NCI-H446 treated with DMSO at 0.1 percent for 48 hours (cell line): Measurements from ENCODE around the gene SVOPL.
"Not testable (repeated sequence)": the region's sequence is repeated elsewhere in the genome, so short reads cannot be mapped to it uniquely, and the experiment has no call there.

ENCODE experiments used
- DNase-seq: peaks from one replicate; lab custom pipeline; 2025; lab: John Stamatoyannopoulos, UW

Gene SVOPL

GRCh38 chr7:138699661-138700060, 1.5 kb downstream of the SVOPL start:
- no peak for DNase-seq

GRCh38 chr7:138698281-138698680, 2.9 kb downstream of the SVOPL start:
- no peak for DNase-seq

- no peak for DNase-seq
These were observed 3.5 kb downstream of the SVOPL start for GRCh38 chr7:138697535-138698182.

DNA sequence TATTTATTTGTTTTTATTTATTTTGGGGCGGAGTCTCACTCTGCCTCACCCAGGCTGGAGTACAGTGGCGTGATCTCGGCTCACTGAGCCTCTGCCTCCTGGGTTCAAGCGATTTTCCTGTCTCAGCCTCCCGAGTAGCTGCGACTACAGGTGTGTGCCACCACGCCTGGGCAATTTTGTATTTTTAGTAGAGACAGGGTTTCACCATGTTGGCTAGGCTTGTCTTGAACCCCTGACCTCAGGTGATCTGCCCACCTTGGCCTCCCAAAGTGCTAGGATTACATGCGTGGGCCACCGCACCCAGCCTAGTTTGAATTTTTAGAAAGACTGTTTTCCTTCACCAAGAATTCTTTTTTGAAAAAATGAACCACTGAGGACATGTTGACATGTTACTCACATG, 5.4 kb downstream of the SVOPL start:
- not testable (repeated sequence) for DNase-seq

DNA sequence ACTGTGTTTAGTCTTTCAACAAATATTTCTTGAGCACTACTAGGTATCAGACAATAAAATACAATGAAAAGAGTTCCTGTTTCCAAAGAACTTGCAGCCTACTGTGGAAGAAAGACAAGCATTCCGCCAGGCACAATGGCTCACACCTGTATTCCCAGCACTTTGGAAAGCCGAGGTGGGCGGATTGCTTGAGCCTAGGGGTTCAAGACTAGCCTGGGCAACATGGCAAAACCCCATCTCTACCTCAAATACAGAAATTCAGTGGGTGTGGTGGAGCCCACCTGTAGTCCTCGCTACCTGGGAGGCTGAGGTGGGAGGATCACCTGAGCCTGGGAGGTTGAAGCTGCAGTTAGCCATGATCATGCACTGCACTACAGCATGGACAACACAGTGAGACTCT, 6.1 kb downstream of the SVOPL start:
- no peak for DNase-seq

- no peak for DNase-seq
These were observed 10.0 kb downstream of the SVOPL start for GRCh38 chr7:138691178-138691577.

- no peak for DNase-seq
These were observed 10.7 kb downstream of the SVOPL start for GRCh38 chr7:138690495-138690894.

GRCh38 chr7:138688037-138688436, 13.1 kb downstream of the SVOPL start:
- not testable (repeated sequence) for DNase-seq

DNA sequence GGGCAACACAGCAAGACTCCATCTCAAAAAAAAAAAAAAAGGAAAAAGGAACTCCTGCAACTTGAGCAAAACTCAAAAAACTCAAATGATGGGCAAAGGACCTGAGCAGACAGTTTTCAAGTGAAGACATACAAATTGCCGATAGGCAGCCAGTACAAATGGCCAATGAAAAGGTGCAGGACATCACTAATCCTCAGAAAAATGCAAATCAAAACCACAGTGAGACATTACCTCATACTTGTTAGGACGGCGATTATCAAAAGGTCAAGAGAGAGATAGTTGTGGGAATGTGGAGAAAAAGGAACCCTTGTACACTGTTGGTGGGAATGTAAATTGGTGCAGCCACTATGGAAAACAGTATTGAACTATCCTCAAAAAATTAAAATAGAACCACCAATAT, 16.8 kb downstream of the SVOPL start:
- no peak for DNase-seq

DNA sequence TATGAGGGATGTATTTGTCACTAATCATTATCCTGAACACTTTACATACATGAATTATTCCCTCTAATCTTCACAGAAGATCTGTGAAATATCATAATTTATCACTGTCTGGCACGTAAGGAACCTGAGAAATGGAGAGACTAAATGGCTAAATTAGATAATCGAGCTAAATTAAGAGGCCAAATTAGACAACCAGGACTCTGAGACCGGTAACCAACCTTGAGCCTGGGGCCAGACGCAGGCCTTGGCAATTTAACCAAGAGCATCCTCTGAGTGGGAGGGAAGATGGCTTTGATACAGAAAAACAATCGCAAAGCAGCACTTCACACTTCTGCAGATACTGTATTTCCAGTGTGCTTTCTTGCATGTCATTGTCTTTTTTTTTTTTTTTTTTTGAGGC, 21.4 kb downstream of the SVOPL start:
- no peak for DNase-seq

DNA sequence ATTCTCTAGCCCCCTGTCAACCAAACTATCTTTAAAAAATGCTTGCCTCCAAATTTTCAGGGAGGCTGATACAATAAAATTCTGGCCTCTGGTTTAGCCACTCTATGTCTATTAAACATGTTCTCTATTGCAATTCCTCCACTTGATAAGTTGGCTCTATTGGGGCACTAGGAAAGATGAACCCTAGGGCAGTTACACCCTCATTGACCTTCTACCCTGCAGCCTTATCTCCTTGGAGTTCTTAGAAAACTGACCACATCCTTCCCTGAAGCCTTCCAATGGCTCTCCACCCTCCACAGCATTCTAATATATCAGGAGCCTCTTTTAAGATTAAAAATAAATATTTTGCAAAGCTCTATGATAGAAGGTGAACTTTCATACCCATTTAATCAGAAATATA, 30.6 kb downstream of the SVOPL start:
- no peak for DNase-seq

DNA sequence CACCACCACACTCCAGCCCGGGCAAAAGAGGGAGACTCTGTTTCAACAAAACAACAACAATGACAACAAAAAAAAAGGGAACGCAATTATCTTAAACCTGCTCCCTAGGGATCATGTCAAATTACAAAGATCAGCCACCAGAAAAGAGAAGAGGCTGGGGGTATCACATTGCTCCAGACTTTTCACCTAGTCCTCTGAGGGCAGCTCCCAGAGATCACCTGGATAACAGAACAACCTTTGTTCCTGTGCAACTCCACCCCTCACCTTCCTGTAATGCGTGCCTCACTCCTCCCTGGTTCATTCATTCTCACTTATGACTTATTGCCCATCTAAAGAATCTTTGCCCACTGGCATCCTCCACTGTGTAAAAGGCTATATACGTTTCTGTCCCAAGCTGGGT, 31.8 kb downstream of the SVOPL start:
- no peak for DNase-seq

DNA sequence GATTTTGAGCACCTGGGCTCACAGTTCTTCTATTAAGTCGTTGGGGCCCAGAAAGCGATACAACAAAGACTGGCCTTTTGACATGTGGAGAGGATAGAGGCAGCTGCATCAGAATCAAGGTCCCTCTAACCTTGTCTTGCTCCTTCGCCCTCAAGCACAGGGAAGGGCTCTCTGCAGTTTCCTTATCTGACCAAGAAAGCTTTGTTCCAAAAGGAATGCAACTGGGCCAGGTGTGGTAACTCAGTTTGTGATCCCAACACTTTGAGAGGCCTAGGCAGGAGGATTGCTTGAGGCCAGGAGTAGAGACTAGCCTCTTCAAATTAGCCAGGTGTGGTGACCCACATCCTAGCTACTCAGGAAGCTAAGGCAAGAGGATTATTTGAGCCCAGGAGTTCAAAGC, 32.2 kb downstream of the SVOPL start:
- no peak for DNase-seq

DNA sequence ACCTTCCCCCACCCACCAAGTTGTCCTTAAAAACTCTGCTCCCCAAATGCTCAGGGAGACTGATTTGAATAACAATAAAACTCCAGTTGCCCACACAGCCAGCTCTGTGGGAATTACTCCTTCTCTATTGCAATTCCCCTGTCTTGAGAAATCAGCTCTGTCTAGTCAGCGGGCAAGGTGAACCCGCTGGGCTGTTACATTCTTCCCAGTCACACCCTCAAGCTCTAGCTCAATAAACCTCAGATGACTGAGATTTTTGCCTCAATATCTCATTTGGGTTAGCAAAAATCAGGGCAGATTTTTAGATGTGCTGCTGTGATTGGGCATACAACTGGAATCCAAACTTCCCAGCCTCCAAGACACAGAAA, 32.9 kb downstream of the SVOPL start:
- no peak for DNase-seq

GRCh38 chr7:138667535-138668228, 33.5 kb downstream of the SVOPL start:
- DNase-seq: no peak

GRCh38 chr7:138666385-138666784, 34.8 kb downstream of the SVOPL start:
- no peak for DNase-seq

GRCh38 chr7:138665669-138666140, 35.5 kb downstream of the SVOPL start:
- DNase-seq: no peak

DNA sequence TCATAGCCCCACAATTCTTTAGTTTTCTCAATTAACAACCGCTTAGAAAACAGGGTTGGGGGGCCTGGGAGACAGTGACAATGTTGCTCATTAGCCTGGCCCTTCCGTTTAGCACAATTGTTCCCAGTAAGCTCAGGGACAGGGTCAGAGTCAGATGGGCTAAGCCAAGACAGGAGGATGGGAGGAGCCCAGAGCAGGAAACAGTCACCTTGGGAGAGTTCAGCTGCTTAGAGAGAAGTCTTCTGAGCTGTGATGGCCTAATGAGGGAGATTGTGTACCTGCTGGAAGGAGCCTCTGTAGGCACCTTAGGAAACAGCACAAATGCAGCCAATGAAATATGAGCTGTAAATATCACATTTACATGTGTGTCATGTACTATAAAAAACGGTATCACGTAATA, 35.9 kb downstream of the SVOPL start:
- DNase-seq: no peak

DNA sequence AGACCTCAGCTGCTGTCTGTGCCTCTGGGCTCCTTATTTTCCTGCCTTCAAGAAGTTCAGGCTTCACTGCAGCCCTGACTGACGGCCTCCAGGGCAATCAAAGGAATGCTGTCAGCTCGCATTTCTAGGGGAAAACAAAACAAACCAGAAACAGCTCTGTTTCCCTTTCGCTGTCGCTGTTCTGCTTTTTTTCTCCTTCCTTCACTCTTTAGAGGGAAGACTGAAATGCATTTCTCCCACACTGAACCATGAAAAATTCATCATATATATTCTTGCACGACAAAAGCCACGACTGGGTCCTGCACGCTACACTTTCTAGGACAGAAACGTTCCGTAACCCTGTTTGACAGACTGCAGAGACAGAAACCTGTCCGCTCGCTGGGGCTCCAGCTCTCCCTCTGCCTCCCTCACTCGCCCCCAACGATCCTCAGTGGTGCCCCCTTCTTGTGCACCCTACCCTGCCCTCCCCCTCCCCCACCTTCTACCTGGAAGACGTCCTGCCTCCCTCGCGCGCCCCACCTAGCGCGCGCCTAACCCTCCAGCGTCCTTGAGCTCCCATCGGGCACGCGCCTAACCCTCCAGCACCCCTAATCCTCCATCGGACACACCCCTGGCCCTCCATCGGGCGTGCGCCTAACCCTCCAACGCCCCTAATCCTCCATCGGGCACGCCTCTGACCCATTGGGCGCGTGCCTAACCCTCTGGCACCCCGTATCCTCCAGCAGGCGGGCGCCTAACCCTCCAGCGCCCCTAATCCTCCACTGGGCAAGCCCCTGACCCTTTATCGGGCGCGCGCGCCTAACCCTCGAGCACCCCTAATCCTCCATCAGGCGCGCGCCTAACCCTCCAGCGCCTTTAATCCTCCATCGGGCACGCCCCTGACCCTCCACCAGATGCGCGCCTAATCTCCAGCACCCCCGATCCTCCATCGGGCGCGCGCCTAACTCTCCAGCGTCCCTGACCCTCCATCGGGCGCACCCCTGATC, 37.1 kb downstream of the SVOPL start:
- no peak for DNase-seq

DNA sequence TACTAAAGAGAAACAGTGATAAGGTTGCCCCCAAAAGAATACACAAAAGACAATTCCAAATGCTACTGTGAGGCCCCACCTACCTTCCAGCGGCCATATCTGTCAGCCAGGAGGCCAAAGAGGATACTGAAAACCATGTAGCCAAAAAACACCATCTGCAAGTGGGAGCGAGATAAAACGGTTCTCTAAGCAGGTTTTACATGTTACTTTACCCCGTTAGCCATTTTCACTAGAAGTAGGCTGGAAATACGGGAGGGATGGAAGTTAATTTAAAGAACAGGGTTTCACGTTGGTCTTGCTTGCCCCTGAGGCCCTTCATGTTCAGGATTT, 38.2 kb downstream of the SVOPL start:
- DNase-seq: no peak

GRCh38 chr7:138662076-138662990, 38.8 kb downstream of the SVOPL start:
- DNase-seq: no peak
